Activated T-cell treated with anti-CD3 and anti-CD28 coated beads, Interleukin-2, amount 50 U/mL, for 24 hours (primary cell): ENCODE data around the gene RBM38.
"Not testable (repeated sequence)": the region's sequence is repeated elsewhere in the genome, so short reads cannot be mapped to it uniquely, and the experiment has no call there.

ENCODE experiments used
- DNase-seq: peaks from one replicate; pipeline ENCODE4 v3.0.0-alpha.2; 2020
- H3K27ac Mint-ChIP-seq: 2 replicates; pipeline ENCODE4 v1.8.0; 2020; ENCODE audit warnings: mild to moderate bottlenecking, mixed read lengths
- H3K27me3 Mint-ChIP-seq: 2 replicates; pipeline ENCODE4 v1.8.0; 2020; ENCODE audit warnings: mixed read lengths
- H3K36me3 Mint-ChIP-seq: 2 replicates; pipeline ENCODE4 v1.8.0; 2020; ENCODE audit warnings: low read depth, mixed read lengths
- H3K4me1 Mint-ChIP-seq: 2 replicates; pipeline ENCODE4 v1.8.0; 2020; ENCODE audit warnings: low read depth, mixed read lengths
- H3K4me3 Mint-ChIP-seq: 2 replicates; pipeline ENCODE4 v1.8.0; 2020; ENCODE audit warnings: mild to moderate bottlenecking, moderate library complexity, mixed read lengths
- H3K9me3 Mint-ChIP-seq: 2 replicates; pipeline ENCODE4 v1.8.0; 2020; ENCODE audit warnings: mixed read lengths

RBM38 gene

DNA sequence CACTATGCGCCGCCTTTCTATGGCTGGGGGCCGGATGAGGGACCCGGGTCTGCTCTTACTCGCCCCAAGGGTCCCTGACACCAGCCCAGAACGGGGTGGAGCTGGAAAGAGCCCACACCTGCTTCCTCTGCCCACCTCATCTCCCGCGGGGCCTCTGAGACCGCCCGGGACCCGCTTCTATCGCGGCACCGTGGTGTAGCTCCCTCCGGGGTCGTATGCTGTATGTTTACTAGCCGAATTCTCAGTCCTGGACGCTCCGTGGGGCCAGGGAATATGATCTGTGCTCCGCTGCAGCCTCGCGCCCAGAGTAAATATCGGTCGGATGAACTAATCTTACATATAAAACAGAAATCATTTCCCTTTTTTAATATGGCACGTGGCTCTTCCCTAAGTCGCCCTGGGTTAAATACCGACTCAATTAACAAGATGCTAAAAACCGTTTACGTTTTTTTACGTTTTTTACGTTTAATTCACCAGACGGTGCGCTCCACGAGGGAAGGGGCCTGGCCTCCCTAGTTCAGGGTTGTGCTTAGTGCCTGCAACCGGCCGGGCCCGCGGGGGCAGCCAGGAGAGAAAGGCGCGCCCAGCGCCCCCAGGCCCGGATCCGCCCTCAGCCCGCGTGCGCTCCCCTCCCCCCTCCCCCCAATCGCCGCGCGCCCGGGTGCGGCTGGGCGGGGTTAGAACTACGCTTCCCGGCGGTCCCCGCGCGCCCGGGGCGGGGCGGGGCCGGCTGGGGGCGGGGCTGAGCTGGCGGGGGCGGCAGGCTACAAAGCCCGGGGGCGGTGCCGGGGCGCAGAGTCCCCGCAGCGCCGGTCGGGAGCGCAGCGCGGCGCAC is at the start of gene RBM38:
Gene RBM38, plus strand, starts transcription at position 793 of the 835 bp plus-strand sequence. CDS start 186 bp downstream, outside the sequence.
- H3K27ac Mint-ChIP-seq, result peak within 1 kb of the TSS; percentile 98
- DNase-seq, result peak; percentile 89
- peaks cover 39% of the 10 kb centered on the region for H3K36me3 Mint-ChIP-seq
- peaks cover 46% of the 10 kb centered on the region for H3K4me1 Mint-ChIP-seq
- no peaks in the 10 kb centered on the region for H3K27me3 Mint-ChIP-seq
- peak within 1 kb of the TSS; percentile 89 for H3K4me3 Mint-ChIP-seq
- H3K9me3 Mint-ChIP-seq, result no peaks in the 10 kb centered on the region

DNA sequence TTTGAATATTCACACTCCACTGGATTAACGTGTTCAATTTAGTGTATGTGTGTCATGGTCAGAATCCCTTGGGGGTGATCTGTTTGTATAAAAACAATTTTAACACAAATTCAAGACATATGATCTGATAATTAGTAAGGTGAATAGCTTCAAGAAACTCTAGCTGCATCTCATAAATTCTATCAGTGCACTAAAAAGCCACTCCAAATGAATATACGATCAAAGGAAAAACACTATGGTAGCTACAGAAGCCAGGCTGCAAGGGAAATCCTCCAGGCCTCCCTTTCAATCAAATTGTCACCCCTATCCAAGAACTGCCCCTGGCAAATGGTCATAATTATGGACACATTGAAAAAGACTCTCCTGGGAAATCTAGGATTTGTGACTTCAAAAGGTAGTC is 49.5 kb upstream of the RBM38 start:
- Mint-ChIP-seq H3K4me3 (no peak overlapping the region), H3K9me3 (no peaks in the 10 kb centered on the region), H3K27ac (no peak overlapping the region), H3K4me1 (no peaks in the 10 kb centered on the region), H3K36me3 (no peaks in the 10 kb centered on the region), H3K27me3 (peaks cover 17% of the 10 kb centered on the region)
- DNase-seq, result no peak

DNA sequence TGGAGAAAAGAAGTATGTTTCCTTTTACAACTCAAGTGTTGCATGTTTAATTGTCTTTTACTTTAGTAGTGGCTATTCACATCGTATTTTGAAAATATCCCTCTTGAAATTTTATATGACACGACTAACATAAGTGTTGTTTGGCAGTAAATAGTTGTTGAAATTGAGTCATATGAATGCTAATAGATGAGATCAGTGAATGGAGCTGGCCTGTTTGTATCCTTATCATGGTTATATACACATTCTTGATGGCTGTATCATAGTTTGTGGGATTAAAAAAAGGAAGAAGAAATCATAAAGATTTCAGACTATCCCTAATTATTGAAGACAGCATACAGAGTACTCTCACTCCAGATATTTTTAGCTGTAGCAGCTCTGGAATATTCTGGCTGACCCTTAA is 48.4 kb upstream of the RBM38 start:
- H3K4me1 Mint-ChIP-seq, result no peaks in the 10 kb centered on the region
- peaks cover 17% of the 10 kb centered on the region for H3K27me3 Mint-ChIP-seq
- H3K4me3 Mint-ChIP-seq, result no peak overlapping the region
- no peaks in the 10 kb centered on the region for H3K36me3 Mint-ChIP-seq
- no peaks in the 10 kb centered on the region for H3K9me3 Mint-ChIP-seq
- DNase-seq, result no peak
- H3K27ac Mint-ChIP-seq, result no peak overlapping the region

DNA sequence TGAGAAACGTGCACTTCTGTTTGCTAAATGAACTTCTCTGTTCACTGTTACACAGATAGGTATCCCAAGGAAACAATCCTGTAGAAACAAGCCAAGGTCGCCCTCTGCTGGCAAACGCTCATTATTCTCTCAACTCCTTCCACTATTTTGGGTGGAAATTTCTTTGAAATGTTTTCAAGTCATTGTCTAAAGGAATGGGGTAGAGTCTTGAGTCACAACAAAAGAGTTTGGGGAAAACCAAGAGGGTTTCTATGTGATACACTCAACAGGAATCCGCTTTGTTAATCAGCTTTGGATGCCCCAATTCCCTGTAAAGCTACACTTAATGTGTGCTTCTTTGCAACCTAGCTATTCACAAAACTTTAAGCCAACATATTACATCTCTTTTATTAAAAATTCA is 44.7 kb upstream of the RBM38 start:
- Mint-ChIP-seq H3K9me3 (no peaks in the 10 kb centered on the region), H3K4me3 (no peak overlapping the region), H3K27me3 (peaks cover 9% of the 10 kb centered on the region), H3K36me3 (peaks cover 4% of the 10 kb centered on the region), H3K27ac (no peak overlapping the region), H3K4me1 (peaks cover 8% of the 10 kb centered on the region)
- peak; percentile 74 for DNase-seq

DNA sequence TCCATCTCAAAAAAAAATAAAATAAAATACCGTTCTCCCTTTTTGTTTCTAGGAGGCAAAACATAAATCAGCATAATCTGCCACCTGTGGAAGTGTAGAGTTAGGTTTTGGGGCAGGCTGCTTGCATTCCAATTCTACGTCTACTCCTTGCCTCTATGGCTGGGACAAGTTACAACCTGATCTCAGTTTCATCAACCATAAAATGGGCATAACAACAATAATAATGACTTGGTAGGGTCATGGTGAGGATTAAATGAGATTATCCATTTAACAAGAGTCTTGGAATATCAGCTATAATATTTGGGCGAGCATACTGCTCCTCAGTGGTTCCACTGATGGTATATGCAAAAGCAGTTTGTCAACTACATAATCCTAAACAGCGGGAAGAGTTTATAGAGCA is 43.8 kb upstream of the RBM38 start:
- DNase-seq, result no peak
- Mint-ChIP-seq H3K36me3 (peaks cover 13% of the 10 kb centered on the region), H3K27ac (no peak overlapping the region), H3K4me3 (no peak overlapping the region), H3K9me3 (no peaks in the 10 kb centered on the region), H3K27me3 (peaks cover 9% of the 10 kb centered on the region), H3K4me1 (peaks cover 15% of the 10 kb centered on the region)

DNA sequence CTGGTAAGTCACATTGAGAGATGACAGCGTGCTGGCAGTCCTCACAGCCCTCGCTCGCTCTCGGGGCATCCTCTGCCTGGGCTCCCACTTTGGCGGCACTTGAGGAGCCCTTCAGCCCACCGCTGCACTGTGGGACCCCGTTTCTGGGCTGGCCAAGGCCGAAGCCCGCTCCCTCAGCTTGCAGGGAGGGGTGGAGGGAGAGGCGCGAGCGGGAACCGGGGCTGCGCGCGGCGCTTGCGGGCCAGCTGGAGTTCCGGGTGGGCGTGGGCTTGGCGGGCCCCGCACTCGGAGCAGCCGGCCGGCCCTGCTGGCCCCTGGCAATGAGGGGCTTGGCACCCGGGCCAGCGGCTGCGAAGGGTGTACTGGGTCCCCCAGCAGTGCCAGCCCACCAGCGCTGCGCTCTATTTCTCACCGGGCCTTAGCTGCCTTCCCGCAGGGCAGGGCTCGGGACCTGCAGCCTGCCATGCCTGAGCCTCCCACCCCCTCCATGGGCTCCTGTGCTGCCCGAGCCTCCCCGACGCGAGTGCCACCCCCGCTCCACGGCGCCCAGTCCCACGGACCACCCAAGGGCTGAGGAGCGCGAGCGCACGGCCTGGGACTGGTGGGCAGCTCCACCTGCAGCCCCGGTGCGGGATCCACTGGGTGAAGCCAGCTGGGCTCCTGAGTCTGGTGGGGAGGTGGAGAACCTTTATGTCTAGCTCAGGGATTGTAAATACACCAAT is 42.8 kb upstream of the RBM38 start:
- H3K27ac Mint-ChIP-seq, DNase-seq: not testable (repeated sequence)

DNA sequence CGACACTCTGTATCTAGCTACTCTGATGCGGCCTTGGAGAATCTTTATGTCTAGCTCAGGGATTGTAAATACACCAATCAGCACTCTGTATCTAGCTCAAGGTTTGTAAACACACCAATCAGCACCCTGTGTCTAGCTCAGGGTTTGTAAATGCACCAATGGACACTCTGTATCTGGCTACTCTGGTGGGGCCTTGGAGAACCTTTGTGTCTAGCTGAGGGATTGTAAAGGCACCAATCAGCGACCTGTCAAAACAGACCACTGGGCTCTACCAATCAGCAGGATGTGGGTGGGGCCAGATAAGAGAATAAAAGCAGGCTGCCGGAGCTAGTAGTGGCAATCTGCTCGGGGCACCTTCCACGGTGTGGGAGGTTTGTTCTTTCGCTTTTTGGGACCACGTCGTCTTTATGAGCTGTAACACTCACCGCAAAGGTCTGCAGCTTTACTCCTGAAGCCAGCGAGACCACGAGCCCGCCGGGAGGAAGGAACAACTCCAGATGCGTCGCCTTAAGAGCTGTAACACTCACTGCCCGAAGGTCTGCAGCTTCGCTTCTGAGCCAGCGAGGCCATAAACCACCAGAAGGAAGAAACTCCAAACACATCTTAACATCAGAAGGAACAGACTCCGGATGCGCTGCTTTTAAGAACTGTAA is 42.1 kb upstream of the RBM38 start:
- H3K9me3 Mint-ChIP-seq, result not testable (repeated sequence)
- H3K4me1 Mint-ChIP-seq, result peaks cover 30% of the 10 kb centered on the region

More for the DNA sequence above, 42.8 kb upstream of the RBM38 start:
- not testable (repeated sequence) for H3K27me3 Mint-ChIP-seq, H3K9me3 Mint-ChIP-seq, H3K4me3 Mint-ChIP-seq
- Mint-ChIP-seq H3K4me1 (peaks cover 24% of the 10 kb centered on the region), H3K36me3 (peaks cover 21% of the 10 kb centered on the region)

DNA sequence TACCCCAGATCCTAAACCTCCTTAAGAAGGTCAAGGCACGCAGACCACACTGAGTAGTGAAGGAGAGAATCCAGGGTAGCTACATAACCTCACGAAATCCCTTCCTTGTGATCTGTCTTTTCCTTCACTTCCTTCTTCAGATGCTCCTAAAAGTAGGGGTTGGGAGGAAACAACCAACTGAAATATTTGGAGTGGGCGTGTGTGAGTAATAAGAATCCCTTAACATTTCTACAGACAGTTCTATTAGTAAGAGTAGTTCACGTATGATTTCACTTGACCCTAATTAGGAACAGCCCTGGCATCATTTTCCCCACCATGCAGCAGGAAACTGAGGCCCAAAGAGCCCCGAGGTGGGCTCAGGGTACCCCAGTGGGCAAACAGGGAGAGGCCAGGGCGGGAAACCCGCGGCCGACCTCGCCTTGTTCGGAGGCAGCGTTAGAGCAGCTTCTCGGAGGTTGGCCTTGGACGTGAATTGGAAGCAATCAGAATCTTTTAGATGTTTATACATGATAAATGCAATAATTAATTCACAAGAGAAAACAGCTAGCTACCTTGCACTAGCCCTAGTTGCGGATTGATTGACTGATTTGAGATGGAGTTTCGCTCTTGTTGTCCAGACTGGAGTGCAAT is 41.0 kb upstream of the RBM38 start:
- peak overlapping the region; percentile 78 for H3K27ac Mint-ChIP-seq
- peaks cover 36% of the 10 kb centered on the region for H3K4me1 Mint-ChIP-seq
- peaks cover 39% of the 10 kb centered on the region for H3K36me3 Mint-ChIP-seq
- no peak for DNase-seq
- peaks cover 2% of the 10 kb centered on the region for H3K27me3 Mint-ChIP-seq
- H3K4me3 Mint-ChIP-seq, result peak overlapping the region; percentile 67
- H3K9me3 Mint-ChIP-seq, result no peaks in the 10 kb centered on the region

More for the DNA sequence above, 42.1 kb upstream of the RBM38 start:
- Mint-ChIP-seq H3K4me3 (peak overlapping the region; percentile 6), H3K36me3 (peaks cover 28% of the 10 kb centered on the region), H3K27ac (peak overlapping the region; percentile 49)
- H3K27me3 Mint-ChIP-seq, DNase-seq: not testable (repeated sequence)

DNA sequence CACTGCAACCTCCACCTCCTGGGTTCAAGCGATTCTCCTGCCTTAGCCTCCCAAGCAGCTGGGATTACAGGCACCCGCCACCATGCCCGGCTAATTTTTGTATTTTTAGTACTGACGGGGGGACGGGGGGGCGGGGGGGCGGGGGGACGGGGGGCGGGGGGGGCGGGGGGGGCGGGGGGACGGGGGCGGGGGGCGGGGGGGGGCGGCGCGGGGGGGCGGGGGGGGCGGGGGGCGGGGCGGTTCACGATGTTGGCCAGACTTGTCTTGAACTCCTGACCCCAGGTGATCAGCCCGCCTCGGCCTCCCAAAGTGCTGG is 40.5 kb upstream of the RBM38 start:
- Mint-ChIP-seq H3K36me3 (peaks cover 39% of the 10 kb centered on the region), H3K4me1 (peaks cover 36% of the 10 kb centered on the region), H3K4me3 (peak overlapping the region; percentile 93), H3K27ac (peak overlapping the region; percentile 94)
- H3K27me3 Mint-ChIP-seq, H3K9me3 Mint-ChIP-seq, DNase-seq: not testable (repeated sequence)

DNA sequence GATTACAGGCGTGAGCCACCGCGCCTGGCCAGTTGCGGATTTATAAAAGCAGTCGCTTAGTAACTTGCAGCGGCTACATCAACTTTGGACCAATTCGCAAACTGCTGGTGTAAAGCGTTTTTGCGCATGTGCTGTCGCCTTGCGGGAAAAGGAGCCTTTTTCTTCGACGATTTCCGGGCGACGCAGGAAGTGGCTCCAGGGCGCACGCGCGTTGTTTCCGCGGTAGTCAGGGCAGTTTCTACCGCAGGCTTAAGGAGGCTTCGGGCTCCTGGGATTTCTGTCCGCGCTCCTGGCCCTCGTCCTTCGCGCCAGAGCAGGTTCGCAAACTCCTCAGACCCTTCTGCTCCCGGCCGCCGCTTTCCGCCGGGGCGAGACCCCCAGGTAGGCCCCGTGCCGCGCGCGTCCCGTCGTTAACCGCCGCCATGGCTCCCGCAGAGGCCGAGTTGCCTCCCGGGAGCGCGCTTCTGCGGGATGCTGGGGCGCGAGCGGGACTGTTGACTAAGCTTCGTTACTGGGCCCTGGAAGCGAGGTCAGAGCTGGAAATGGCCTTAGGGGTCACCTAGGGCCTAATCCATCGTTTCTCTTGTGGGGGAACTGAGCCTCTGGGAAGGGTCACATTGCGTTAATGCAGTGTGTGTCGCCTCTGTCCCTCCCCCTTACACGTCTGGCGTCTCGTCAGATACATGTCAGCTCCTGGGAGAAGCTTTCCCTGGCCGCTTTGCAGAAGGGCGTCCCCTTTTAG is 40.0 kb upstream of the RBM38 start, which contains the start of gene RAE1:
Gene RAE1, plus strand, starts transcription at position 214 of the 742 bp plus-strand sequence. CDS start 2,784 bp downstream, outside the sequence.
- Mint-ChIP-seq H3K9me3 (no peaks in the 10 kb centered on the region), H3K36me3 (peaks cover 39% of the 10 kb centered on the region), H3K27ac (peak within 1 kb of the TSS; percentile 94), H3K4me1 (peaks cover 36% of the 10 kb centered on the region), H3K27me3 (no peaks in the 10 kb centered on the region), H3K4me3 (peak within 1 kb of the TSS; percentile 93)
- DNase-seq, result peak; percentile 92

DNA sequence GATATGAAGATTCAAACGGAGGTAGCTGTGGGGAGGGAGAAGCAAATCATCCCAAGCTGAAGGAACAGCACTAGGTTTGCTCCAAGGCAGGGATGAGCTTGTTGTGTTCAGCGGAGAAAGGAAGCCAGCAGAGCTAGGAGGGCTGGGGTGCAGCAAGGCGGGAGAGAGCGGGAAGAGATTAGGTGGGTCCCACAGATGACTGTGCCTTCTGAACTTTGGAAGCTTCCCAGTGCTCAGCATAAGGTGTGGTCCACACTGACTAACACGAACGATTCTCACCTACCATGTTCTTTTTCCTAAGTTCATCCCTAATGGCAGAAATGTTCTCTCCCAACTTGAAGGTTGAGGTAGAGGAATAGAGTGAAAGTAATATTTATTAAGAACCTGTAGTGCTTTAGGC is 38.9 kb upstream of the RBM38 start:
- H3K9me3 Mint-ChIP-seq, result no peaks in the 10 kb centered on the region
- H3K4me3 Mint-ChIP-seq, result peak overlapping the region; percentile 93
- H3K27me3 Mint-ChIP-seq, result no peaks in the 10 kb centered on the region
- peak overlapping the region; percentile 94 for H3K27ac Mint-ChIP-seq
- DNase-seq, result no peak
- peaks cover 39% of the 10 kb centered on the region for H3K36me3 Mint-ChIP-seq
- H3K4me1 Mint-ChIP-seq, result peaks cover 38% of the 10 kb centered on the region

DNA sequence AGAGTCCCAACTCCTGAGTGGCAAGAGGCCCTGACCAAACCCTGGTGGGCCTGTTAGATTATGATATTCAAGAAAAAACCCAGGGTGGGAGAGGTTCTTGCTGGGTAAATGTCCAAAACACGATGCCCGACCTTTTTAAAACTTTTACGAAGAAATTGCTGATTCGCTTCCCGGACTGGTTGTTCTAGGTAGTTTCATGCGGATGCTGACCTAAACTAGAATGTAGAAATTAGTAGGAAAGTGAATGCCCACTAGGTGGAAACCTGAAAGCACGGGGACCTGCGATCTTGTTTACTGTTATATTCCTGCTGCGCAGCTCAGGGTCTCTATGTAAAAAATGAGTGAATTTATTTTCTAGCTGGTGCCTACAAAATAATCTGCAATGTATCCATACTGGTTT is 37.8 kb upstream of the RBM38 start:
- Mint-ChIP-seq H3K27me3 (no peaks in the 10 kb centered on the region), H3K9me3 (no peaks in the 10 kb centered on the region), H3K4me3 (peak overlapping the region; percentile 93), H3K36me3 (peaks cover 39% of the 10 kb centered on the region), H3K27ac (no peak overlapping the region), H3K4me1 (peaks cover 38% of the 10 kb centered on the region)
- no peak for DNase-seq

DNA sequence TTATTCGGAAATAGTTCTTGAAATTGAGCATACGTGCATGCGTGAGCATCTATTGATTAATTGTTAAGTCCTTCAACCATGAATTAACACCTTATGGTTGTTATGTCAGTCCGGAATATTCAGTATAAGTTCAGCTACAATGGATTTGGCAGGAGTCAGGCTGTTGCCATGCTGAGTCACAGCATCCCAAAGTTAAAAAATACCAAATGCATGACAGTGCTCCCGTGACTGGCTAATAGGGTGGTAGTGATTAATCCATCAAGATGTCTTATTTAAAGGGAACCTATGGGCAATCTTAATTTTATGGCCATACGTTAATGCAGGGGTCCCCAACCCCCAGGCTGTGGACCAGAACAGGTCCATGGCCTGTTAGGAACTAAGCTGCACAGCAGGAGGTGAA is 29.7 kb upstream of the RBM38 start:
- DNase-seq, result no peak

DNA sequence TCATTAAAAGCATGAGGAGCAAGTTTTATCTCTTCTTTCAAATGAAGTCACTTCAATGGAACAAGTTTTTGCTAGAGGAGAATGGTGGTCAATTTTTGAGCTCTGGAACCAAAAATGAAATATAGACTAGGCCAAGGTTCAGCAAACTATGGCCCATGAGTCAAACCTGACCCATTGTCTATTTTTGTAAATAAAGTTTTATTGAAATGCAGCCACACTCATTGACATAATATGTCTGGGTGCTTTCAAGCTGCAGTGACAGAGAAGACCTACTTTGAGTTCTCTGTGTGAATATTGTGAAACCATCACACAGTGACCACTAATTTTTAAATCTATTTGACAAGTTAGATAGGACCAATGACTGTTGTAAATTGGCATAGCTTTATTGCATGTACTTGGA is 26.7 kb upstream of the RBM38 start:
- Mint-ChIP-seq H3K4me3 (no peak overlapping the region), H3K27me3 (no peaks in the 10 kb centered on the region), H3K36me3 (peaks cover 62% of the 10 kb centered on the region), H3K4me1 (peaks cover 6% of the 10 kb centered on the region), H3K27ac (peak overlapping the region; percentile 33), H3K9me3 (no peaks in the 10 kb centered on the region)
- DNase-seq, result no peak

More for the DNA sequence above, 29.7 kb upstream of the RBM38 start:
- peaks cover 6% of the 10 kb centered on the region for H3K4me1 Mint-ChIP-seq
- H3K9me3 Mint-ChIP-seq, result no peaks in the 10 kb centered on the region
- no peak overlapping the region for H3K27ac Mint-ChIP-seq
- H3K36me3 Mint-ChIP-seq, result peaks cover 33% of the 10 kb centered on the region
- no peak overlapping the region for H3K4me3 Mint-ChIP-seq
- H3K27me3 Mint-ChIP-seq, result no peaks in the 10 kb centered on the region
